ENCODE data around the gene OR56B4. TPM values are rescaled to one million over a fixed set of nuclear protein-coding genes. Genes with fewer than 3 reads are reported as not detected.

Gene OR56B4
- total and polyA plus RNA-seq, 10 of the 15 experiments (the other 5 are each of a cell fraction or from before 2014, with no cell fraction given), result not detected

DNA sequence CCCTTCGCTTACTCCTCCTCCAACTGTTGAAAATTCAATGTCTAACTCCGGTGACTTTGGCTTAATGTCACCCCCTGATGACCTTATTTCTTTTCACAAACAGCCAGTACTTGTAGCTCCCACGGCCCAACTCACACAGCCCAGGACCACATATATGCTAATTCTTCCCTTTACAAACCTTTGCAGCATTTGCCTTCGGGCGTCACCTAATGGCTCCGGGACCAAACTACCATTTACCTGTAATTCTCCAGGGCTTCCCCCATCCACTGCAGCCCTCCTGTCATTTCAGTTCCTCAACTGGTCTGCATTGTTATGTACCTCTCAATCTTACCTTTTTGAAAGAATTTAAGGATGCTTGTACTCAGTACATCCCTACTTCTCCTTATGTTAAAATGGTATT lies 29.8 kb upstream of the OR56B4 start:
- SMC1A ChIA-PET (ENCODE audit: uncharacterized antibody, unreplicated experiment), result no interaction called here
- RAD21 ChIA-PET (ENCODE audit: unreplicated experiment), result no interaction called here
- no peaks in the 10 kb centered on the region for H3K36me3 ChIP-seq (ENCODE audit: control insufficient read depth in 2 of 2, insufficient read depth in 2 of 2, low read length in 1 of 2)
- H3K4me1 ChIP-seq (ENCODE audit: control insufficient read depth, insufficient read depth, low read length), result no peaks in the 10 kb centered on the region
- in situ Hi-C loops (cut with MboI) (no loop called here), intact Hi-C loops (cut with micrococcal nuclease; ENCODE audit: unreplicated experiment) (no loop called here)
- WGBS (ENCODE audit: insufficient coverage, insufficient replicate concordance, low lambda C conversion rate, missing lambda C conversion rate), result 57% methylated on average over 6 of the region's 6 CpGs
- no peak overlapping the region for H3K27ac ChIP-seq (ENCODE audit: control insufficient read depth, insufficient read depth)
- CTCF ChIA-PET, result no interaction called here
- no peaks in the 10 kb centered on the region for H3K27me3 ChIP-seq (replicated peaks in 1 of 2; ENCODE audit: control insufficient read depth in 2 of 2, insufficient read depth in 2 of 2, low read length in 1 of 2)
- H4K20me1 ChIP-seq (ENCODE audit: control insufficient read depth, insufficient read depth), result no peaks in the 10 kb centered on the region
- H3K4me3 ChIP-seq, result no peak overlapping the region
- no peak overlapping the region for H3K4me2 ChIP-seq (ENCODE audit: control insufficient read depth, insufficient read depth)
- no peak overlapping the region for H2AFZ ChIP-seq (ENCODE audit: control insufficient read depth, low read depth, low read length)
- H3K9me3 ChIP-seq (replicated peaks; ENCODE audit: control insufficient read depth, insufficient read depth, low read length), result no peaks in the 10 kb centered on the region
- H3K79me2 ChIP-seq (ENCODE audit: control insufficient read depth, insufficient read depth, low read length), result no peaks in the 10 kb centered on the region
- POLR2A ChIA-PET, result no interaction called here
- FAIRE-seq (no peak), ATAC-seq (no peak), DNase-seq (ENCODE audit: low read depth, low spot score) (no peak)
- no peak overlapping the region for H3K9ac ChIP-seq (ENCODE audit: control insufficient read depth, insufficient read depth, low read length)
- TF ChIP-seq BMI1 (IDR thresholded peaks at IDR 0.05; ENCODE audit: borderline replicate concordance), result no peak
- TF ChIP-seq NFYA (IDR thresholded peaks at IDR 0.05; ENCODE audit: borderline replicate concordance, low read depth, low read length), result no peak
- no peak for TF ChIP-seq TARDBP (IDR thresholded peaks at IDR 0.05; ENCODE audit: borderline replicate concordance)
- TF ChIP-seq HDAC2 (IDR thresholded peaks at IDR 0.05), result no peak
- no peak for TF ChIP-seq ATF7 (IDR thresholded peaks at IDR 0.05; ENCODE audit: low read depth)
- no peak for TF ChIP-seq RELA (IDR thresholded peaks at IDR 0.05; ENCODE audit: borderline replicate concordance, partially characterized antibody)
- no peak for TF ChIP-seq NR2F1 (conservative IDR thresholded peaks at IDR 0.05)
- no peak for TF ChIP-seq POU2F2 (IDR thresholded peaks at IDR 0.05; ENCODE audit: borderline replicate concordance, low read depth, low read length)
- TF ChIP-seq BACH1 (IDR thresholded peaks at IDR 0.05; ENCODE audit: borderline replicate concordance), result no peak
- TF ChIP-seq RB1 (IDR thresholded peaks at IDR 0.05; ENCODE audit: borderline replicate concordance), result no peak
- TF ChIP-seq EGR1 (IDR thresholded peaks at IDR 0.05; ENCODE audit: borderline replicate concordance in 1 of 2, low read depth in 2 of 2, low read length in 2 of 2), result no peak
- TF ChIP-seq BCL3 (IDR thresholded peaks at IDR 0.05; ENCODE audit: borderline replicate concordance, insufficient read depth, low read depth, low read length, poor library complexity, severe bottlenecking), result no peak
- TF ChIP-seq, protein P1, sequence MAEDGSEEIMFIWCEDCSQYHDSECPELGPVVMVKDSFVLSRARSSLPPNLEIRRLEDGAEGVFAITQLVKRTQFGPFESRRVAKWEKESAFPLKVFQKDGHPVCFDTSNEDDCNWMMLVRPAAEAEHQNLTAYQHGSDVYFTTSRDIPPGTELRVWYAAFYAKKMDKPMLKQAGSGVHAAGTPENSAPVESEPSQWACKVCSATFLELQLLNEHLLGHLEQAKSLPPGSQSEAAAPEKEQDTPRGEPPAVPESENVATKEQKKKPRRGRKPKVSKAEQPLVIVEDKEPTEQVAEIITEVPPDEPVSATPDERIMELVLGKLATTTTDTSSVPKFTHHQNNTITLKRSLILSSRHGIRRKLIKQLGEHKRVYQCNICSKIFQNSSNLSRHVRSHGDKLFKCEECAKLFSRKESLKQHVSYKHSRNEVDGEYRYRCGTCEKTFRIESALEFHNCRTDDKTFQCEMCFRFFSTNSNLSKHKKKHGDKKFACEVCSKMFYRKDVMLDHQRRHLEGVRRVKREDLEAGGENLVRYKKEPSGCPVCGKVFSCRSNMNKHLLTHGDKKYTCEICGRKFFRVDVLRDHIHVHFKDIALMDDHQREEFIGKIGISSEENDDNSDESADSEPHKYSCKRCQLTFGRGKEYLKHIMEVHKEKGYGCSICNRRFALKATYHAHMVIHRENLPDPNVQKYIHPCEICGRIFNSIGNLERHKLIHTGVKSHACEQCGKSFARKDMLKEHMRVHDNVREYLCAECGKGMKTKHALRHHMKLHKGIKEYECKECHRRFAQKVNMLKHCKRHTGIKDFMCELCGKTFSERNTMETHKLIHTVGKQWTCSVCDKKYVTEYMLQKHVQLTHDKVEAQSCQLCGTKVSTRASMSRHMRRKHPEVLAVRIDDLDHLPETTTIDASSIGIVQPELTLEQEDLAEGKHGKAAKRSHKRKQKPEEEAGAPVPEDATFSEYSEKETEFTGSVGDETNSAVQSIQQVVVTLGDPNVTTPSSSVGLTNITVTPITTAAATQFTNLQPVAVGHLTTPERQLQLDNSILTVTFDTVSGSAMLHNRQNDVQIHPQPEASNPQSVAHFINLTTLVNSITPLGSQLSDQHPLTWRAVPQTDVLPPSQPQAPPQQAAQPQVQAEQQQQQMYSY (CRISPR knock-in tag; IDR thresholded peaks at IDR 0.05), result no peak
- no peak for TF ChIP-seq SMAD1 (IDR thresholded peaks at IDR 0.05; ENCODE audit: low read depth, partially characterized antibody)
- BruUV-seq (replicated peaks), result no TSS peak
